Occipital lobe (tissue), 2 donors: ENCODE data around the gene ERICH3. TPM values are rescaled to one million over a fixed set of nuclear protein-coding genes. Genes with fewer than 3 reads are reported as not detected.
"Not testable (repeated sequence)": the region's sequence is repeated elsewhere in the genome, so short reads cannot be mapped to it uniquely, and the experiment has no call there.

Source experiments
- DNase-seq: peaks from one replicate; lab custom pipeline; 2025; lab: John Stamatoyannopoulos, UW
- total RNA-seq: library from RNA; depleted of rRNA; stranded (reverse); fragments of >200 nt; gene quantifications from one replicate; pipeline ENCODE4 v1.2.3, GENCODE V29; 2014

ERICH3 gene
- total RNA-seq, 1 donor from 2014 or later: 16.7 TPM

GRCh38 chr1:74681449-74681848, 7.9 kb upstream of the ERICH3 start:
- DNase-seq: no peak

GRCh38 chr1:74681001-74681400, 7.4 kb upstream of the ERICH3 start:
- no peak for DNase-seq

GRCh38 chr1:74679811-74680210, 6.2 kb upstream of the ERICH3 start:
- DNase-seq: no peak

- DNase-seq: no peak
Measured at GRCh38 chr1:74677926-74678325, 4.3 kb upstream of the ERICH3 start.

GRCh38 chr1:74674278-74675048, 871 bp upstream of the ERICH3 start:
- no peak for DNase-seq

- DNase-seq: not testable (repeated sequence)
Measured at GRCh38 chr1:74670866-74671265, 2.7 kb downstream of the ERICH3 start.

GRCh38 chr1:74654708-74655107, 18.9 kb downstream of the ERICH3 start:
- no peak for DNase-seq

GRCh38 chr1:74652711-74653139, 20.9 kb downstream of the ERICH3 start:
- DNase-seq: no peak

- DNase-seq: no peak
Measured at GRCh38 chr1:74650561-74650960, 23.0 kb downstream of the ERICH3 start.

GRCh38 chr1:74641876-74642275, 31.7 kb downstream of the ERICH3 start:
- DNase-seq: no peak

GRCh38 chr1:74641161-74641560, 32.4 kb downstream of the ERICH3 start:
- DNase-seq: no peak

GRCh38 chr1:74637296-74637695, 36.3 kb downstream of the ERICH3 start:
- no peak for DNase-seq

- no peak for DNase-seq
Measured at GRCh38 chr1:74629283-74629682, 44.3 kb downstream of the ERICH3 start.

GRCh38 chr1:74623716-74624115, 49.9 kb downstream of the ERICH3 start:
- no peak for DNase-seq

- DNase-seq: no peak
Measured at GRCh38 chr1:74620242-74620641, 53.4 kb downstream of the ERICH3 start.

- DNase-seq: no peak
Measured at GRCh38 chr1:74618974-74619373, 54.6 kb downstream of the ERICH3 start.

- no peak for DNase-seq
Measured at GRCh38 chr1:74613894-74614293, 59.7 kb downstream of the ERICH3 start.

- no peak for DNase-seq
Measured at GRCh38 chr1:74611887-74612286, 61.7 kb downstream of the ERICH3 start.

- no peak for DNase-seq
Measured at GRCh38 chr1:74610961-74611360, 62.6 kb downstream of the ERICH3 start.

- DNase-seq: no peak
Measured at GRCh38 chr1:74609810-74610371, 63.7 kb downstream of the ERICH3 start.

- no peak for DNase-seq
Measured at GRCh38 chr1:74596717-74597116, 76.9 kb downstream of the ERICH3 start.

- DNase-seq: no peak
Measured at GRCh38 chr1:74593887-74594866, 79.4 kb downstream of the ERICH3 start.
